Fibroblast of skin of left quadriceps (primary cell): ENCODE data around the gene DMAC2.
"Not testable (repeated sequence)": the region's sequence is repeated elsewhere in the genome, so short reads cannot be mapped to it uniquely, and the experiment has no call there.

Experiments used
- DNase-seq, 2 experiments: peaks; one replicate each; pipeline ENCODE4 v3.0.0-alpha.2; 2013; ENCODE audit warnings: low read depth in 2 of 2

The DMAC2 gene

GRCh38 chr19:41422456-41422855, 17.3 kb downstream of the DMAC2 start:
- DNase-seq: no peak

- no peak for DNase-seq
These were observed 17.7 kb downstream of the DMAC2 start for GRCh38 chr19:41421973-41422372.

GRCh38 chr19:41421314-41421713, 18.4 kb downstream of the DMAC2 start:
- DNase-seq: no peak

- DNase-seq: no peak
These were observed 19.4 kb downstream of the DMAC2 start for GRCh38 chr19:41420101-41420880.

- no peak for DNase-seq
These were observed 23.5 kb downstream of the DMAC2 start for GRCh38 chr19:41416194-41416674.

DNA sequence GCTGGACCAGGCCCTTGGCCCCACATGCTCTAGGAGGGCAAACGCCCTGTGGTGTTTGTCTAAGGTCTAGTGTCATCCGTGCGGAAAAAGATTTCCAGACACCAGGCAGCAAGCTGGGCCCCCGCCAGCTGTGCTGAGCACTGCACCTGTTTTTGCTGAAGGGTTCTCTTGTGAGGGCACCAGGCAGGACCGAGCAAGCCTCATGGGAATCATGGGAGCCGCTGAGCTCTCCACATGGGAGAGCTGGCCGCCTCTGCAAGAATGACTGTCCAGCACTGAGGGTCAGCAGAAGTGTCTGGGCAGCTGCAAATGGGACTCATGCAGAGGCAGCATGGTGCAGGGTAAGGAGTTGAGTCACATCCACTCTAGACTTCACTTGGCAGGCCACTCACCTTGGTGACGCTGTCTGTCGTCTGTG, 24.5 kb downstream of the DMAC2 start:
- no peak for DNase-seq

- no peak for DNase-seq
These were observed 25.3 kb downstream of the DMAC2 start for GRCh38 chr19:41414461-41414860.

DNA sequence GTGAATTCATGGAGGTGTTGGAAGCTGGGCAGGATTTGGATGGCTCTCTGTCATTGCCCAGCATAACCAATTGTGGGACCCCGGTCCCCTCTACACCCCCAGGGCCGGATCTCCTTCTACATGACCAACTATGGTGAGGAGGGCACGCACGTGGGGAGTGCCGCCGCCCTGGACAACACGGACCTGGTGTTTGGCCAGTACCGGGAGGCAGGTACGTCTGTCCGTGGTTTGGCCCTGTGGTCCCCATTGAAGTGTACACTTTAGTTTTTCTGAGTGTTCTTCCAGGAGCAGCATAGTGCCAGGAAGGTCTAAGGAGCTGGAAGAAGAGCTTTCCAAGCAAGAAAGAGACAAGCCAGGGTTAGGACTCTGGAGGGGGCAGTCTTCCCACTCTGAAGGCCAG, 25.8 kb downstream of the DMAC2 start:
- no peak for DNase-seq

DNA sequence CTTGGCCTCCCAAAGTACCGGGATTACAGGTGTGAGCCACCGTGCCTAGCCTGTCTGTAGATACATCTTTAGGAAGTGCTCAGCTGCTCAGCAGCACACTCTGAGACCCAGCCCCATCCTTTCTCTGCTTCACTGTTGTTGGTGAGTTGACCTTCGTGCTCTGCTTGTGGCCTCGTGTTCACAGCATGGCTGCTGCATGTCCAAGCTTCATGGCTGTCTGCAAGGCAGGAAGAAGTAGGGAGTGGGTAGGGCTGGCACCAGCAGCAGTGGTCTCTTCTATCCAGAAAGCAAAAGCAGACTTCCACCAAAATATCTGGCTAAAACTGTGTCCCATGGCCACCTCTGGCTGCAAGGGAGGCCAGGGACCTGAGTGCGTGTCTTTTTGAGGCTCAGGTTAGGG, 26.8 kb downstream of the DMAC2 start:
- no peak for DNase-seq

DNA sequence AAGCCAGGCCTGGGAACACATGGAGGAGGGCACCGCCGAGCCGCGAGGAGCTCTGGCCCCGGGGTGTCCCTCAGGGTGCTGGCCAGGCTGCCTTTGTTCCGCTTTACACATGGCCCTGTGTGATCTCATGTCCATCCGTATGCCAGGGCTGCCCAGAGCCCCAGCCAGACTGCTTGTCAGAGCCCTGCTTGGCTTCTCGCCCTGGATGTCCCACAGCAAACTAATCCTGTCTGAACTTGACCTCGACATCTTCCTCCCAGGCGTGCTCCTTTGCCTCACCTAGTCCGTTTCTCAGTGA, 27.8 kb downstream of the DMAC2 start:
- DNase-seq: no peak

GRCh38 chr19:41411100-41411967, 28.4 kb downstream of the DMAC2 start:
- no peak for DNase-seq

GRCh38 chr19:41410336-41411054, 29.2 kb downstream of the DMAC2 start:
- no peak for DNase-seq

DNA sequence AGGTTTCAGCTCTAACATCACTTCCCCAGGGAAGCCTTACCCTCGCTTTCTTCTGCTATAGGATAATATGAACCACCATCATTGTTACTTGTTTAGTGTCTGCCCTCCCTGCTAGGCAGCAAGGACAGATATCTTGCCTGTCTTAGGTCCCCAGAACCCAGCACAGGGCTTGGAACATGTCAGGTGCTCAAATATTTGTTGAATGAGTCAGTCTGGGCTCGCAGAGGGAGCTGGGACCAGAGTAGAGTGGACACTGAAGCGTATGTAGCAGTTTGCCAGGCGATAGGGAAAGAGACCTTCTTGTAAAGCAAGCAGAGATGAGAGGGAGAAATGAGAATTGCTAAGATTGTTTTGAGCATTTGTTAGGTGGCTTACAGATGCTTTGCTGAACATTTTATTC, 30.4 kb downstream of the DMAC2 start:
- no peak for DNase-seq

DNA sequence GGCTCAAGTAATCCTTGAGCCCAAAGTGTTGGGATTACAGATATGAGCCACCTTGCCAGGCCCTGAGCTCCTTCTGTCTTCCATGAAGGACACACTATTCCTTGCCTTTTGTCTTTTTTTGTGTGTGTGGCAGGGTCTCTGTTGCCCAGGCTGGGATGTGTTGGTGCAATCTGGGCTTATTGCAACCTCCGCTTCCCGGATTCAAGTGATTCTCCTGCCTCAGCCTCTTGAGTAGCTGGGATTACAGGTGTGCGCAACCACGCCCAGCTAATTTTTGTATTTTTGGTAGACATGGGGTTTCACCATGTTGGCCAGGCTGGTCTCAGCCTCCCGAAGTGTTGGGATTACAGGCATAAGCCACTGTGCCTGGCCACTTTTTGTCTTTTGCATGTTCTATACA, 30.9 kb downstream of the DMAC2 start:
- not testable (repeated sequence) for DNase-seq

DNA sequence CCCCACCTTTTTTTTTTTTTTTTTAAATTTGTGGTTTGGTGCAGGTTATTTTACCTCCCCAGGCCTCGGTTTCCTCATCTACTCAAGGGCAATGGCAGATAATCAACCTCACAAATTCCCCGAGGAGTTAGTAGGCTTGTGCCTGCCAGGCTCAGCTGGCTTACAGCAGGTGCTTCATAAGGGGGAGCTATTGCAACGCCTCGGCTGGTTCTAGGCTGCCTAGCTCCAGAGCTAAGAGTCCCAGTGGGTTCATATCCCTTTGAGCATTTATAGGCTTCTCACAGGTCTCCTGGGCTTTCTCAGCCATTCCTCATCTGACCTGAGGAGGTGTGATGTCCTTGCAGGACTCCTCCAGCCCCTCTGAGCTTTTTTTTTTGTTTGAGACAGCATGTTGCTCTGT, 31.5 kb downstream of the DMAC2 start:
- no peak for DNase-seq

DNA sequence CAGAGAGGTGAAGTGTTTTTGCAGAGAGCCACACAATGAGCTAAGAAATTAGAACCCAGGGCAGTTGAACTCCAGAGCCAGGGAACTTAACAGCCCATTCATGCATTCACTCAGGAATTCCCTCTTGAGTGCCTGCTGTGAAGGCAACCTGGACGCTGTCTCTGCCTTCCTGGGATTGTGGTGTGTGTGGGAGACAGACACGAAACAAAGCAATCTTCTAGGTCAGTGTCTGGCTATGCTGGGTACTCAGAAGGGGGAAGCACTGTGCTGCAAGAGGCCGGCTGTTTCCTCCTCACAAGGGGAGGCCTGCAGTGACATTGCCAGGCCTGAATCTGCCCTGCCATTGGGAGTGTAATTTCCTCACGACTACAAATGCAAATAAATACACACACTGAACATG, 32.4 kb downstream of the DMAC2 start:
- DNase-seq: no peak

- no peak for DNase-seq
These were observed 33.9 kb downstream of the DMAC2 start for GRCh38 chr19:41405776-41406175.

- DNase-seq: no peak
These were observed 36.3 kb downstream of the DMAC2 start for GRCh38 chr19:41403181-41403970.

DNA sequence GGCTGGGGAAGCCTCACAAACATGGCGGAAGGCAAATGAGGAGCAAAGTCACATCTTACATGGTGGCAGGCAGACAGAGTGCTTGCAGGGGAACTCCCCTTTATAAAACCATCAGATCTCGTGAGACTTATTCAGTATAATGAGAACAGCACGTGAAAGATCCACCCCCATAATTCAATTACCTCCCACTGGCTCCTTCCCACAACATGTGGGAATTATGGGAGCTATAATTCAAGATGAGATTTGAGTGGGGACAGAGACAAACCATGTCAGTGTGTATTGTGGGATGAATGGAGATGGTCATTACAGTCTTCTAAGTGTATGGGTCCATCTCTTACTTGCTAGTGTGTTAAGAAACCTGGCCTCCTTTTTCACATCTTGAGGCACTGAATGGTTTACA, 37.7 kb downstream of the DMAC2 start:
- DNase-seq: no peak

DNA sequence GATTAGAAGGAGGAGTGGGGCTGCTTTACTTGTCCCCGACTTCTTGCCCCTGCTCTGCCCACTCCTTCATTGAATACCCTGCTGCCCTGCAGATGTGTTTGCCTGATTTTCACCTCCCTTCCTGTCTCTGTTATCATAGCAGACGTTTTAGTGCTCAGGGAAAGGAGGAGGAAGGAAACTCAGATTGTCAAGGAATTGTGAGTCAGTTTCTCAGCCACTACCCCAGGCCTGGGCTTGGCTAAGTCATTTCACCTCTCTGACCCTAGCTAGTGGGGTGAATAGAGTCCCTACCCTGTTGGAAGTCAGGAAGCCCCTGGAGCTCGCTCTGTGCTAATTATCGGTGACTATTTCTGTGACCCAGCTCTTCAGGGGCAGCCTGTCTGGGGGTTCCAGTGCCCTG, 38.2 kb downstream of the DMAC2 start:
- no peak for DNase-seq

GRCh38 chr19:41399525-41399924, 40.2 kb downstream of the DMAC2 start:
- no peak for DNase-seq

- no peak for DNase-seq
These were observed 40.6 kb downstream of the DMAC2 start for GRCh38 chr19:41399091-41399490.
